AG09319 (cell line): Measurements from ENCODE around the gene REPIN1.
A peak's percentile ranks its signal among the peaks of the same experiment; 100 is the strongest.

Experiments used
- DNase-seq: peaks from one replicate; pipeline ENCODE4 v3.0.0-alpha.2; 2010; ENCODE audit warnings: low read depth; ENCODE audit errors: extremely low read depth
- CTCF ChIP-seq: IDR thresholded peaks from 2 replicates; pipeline ENCODE4 v1.5.1; 2011; ENCODE audit warnings: low read depth, mild to moderate bottlenecking, inconsistent platforms, low read length, moderate library complexity

REPIN1 gene

GRCh38 chr7:150388709-150389531 is 20.3 kb downstream of the REPIN1 start:
- TF ChIP-seq CTCF, result peak; percentile 61
- DNase-seq, result no peak

- TF ChIP-seq CTCF, result no peak
Observed at GRCh38 chr7:150389532-150389816, 20.9 kb downstream of the REPIN1 start.

DNA sequence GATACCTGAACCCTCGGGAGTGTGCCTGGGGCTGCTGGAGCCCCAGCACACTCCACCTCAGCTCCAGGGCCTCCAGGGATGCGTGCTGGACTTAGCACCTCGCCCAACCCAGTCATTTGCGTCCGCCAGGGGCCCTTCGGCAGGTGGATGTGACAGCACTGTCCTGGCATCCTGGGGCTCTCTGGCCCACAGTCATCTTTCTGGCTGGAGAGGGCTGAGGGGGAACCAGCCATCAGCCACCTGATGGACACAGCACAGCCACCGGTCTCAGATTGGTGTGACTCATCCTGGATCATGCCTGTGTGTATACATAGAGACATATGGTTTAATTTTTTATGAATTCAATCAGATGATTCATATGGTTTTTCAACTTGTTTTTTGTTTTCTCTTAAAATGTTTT is 21.6 kb downstream of the REPIN1 start:
- no peak for TF ChIP-seq CTCF
- no peak for DNase-seq

More at GRCh38 chr7:150389532-150389816, 20.9 kb downstream of the REPIN1 start:
- DNase-seq, result no peak

- DNase-seq, result no peak
- TF ChIP-seq CTCF, result no peak
Observed at GRCh38 chr7:150393325-150393724, 24.7 kb downstream of the REPIN1 start.

- TF ChIP-seq CTCF, result no peak
- no peak for DNase-seq
Observed at GRCh38 chr7:150396426-150396825, 27.8 kb downstream of the REPIN1 start.

DNA sequence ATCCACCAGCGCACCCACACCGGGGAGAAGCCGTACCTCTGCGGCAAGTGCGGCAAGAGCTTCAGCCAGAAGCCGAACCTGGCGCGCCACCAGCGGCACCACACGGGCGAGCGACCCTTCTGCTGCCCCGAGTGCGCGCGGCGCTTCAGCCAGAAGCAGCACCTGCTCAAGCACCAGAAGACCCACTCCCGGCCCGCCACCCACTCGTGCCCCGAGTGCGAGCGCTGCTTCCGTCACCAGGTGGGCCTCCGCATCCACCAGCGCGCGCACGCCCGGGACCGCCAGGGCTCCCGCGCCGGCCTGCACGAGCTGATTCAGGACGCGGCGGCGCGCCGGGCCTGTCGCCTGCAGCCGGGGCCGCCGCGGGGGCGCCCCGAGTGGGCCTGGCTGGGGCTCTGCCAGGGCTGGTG is 28.2 kb downstream of the REPIN1 start:
- no peak for TF ChIP-seq CTCF
- DNase-seq, result no peak

- no peak for DNase-seq
- TF ChIP-seq CTCF, result no peak
Observed at GRCh38 chr7:150397346-150398107, 28.9 kb downstream of the REPIN1 start.
